Heart right ventricle (tissue), 16 donors: ENCODE measurements around the gene ADA. TPM values are rescaled to one million over a fixed set of nuclear protein-coding genes. Genes with fewer than 3 reads are reported as not detected.
"Not testable (repeated sequence)": the region's sequence is repeated elsewhere in the genome, so short reads cannot be mapped to it uniquely, and the experiment has no call there.

ENCODE experiments used
- ATAC-seq, 8 donors: fragments of 200-7000 bp; cut with Tn5 transposase; one replicate each; pipeline ENCODE4 v1.9.1; 2020; ENCODE audit warnings: mild to moderate bottlenecking in 8 of 8, moderate library complexity in 8 of 8, moderate number of reproducible peaks in 1 of 8
- DNase-seq, 2 donors: peaks; one replicate each; pipeline ENCODE4 v3.0.0-alpha.2; 2020
- H3K27ac ChIP-seq, 10 donors: fragments of 200-600 bp; sonication (generic) in 2 of 10; one replicate each; pipeline versions ENCODE4 v1.5.0 to v1.8.0; 2020 to 2022; ENCODE audit warnings: mild to moderate bottlenecking in 3 of 10
- H3K27me3 ChIP-seq, 7 donors: fragments of 200-600 bp; one replicate each; pipeline ENCODE4 v1.8.0; 2021 to 2022; ENCODE audit warnings: mild to moderate bottlenecking in 2 of 7
- H3K36me3 ChIP-seq, 9 donors: fragments of 200-600 bp; sonication (generic) in 1 of 9; one replicate each; pipeline versions ENCODE4 v1.5.0 to v1.8.0; 2020 to 2022; ENCODE audit warnings: mild to moderate bottlenecking in 2 of 9
- H3K4me1 ChIP-seq, 9 donors: fragments of 200-600 bp; sonication (generic) in 1 of 9; one replicate each; pipeline versions ENCODE4 v1.5.0 to v1.8.0; 2020 to 2022; ENCODE audit warnings: mild to moderate bottlenecking in 4 of 9
- H3K4me3 ChIP-seq, 10 donors: fragments of 200-600 bp; sonication (generic) in 2 of 10; one replicate each; pipeline versions ENCODE4 v1.5.0 to v1.8.0; 2020 to 2022; ENCODE audit warnings: mild to moderate bottlenecking in 7 of 10, moderate library complexity in 2 of 10
- H3K9me3 ChIP-seq, 11 donors: fragments of 200-600 bp in 10 of 11; sonication (generic) in 2 of 11; one replicate each; pipeline versions ENCODE4 v1.5.0 to v1.8.0; 2013 to 2022; ENCODE audit warnings: mild to moderate bottlenecking in 2 of 11, control low read depth in 1 of 11, moderate library complexity in 1 of 11
- WGBS, 2 donors: extraction: QIAGEN DNeasy Blood & Tissue Kit; methylation state at CpG; one replicate each; pipeline ENCODE4 v1.1.7; 2013; ENCODE audit warnings: inconsistent platforms in 1 of 2; 5-methylcytosine and 5-hydroxymethylcytosine counted together
- intact Hi-C, 10 donors: fragments of 100-400 bp; cut with DNase I; formaldehyde crosslinking; loops; one replicate each; pipeline versions ENCODE4 v1.11.1 to v1.14.2; 2022
- polyA plus RNA-seq, 2 donors: library from polyadenylated mRNA; stranded (reverse); fragments of 200-250 nt; gene quantifications; one replicate each; pipeline ENCODE4 v1.2.3, GENCODE V29; 2013
- total RNA-seq, 10 donors: library from RNA; stranded (reverse); fragmentation: NEBNext Ultra II Directional in 3 of 10; extraction: Animal tissue kit (Norgen Biotek cat#: 25700) in 3 of 10; gene quantifications; one replicate each; pipeline versions ENCODE4 v1.2.1 to v1.2.4, GENCODE V29; 2021 to 2023
- TF ChIP-seq, protein P1 (sequence below), 9 donors: fragments of 200-600 bp; sonication (generic) in 2 of 9; IDR thresholded peaks; one replicate each; pipeline versions ENCODE4 v1.5.0 to v1.8.0; 2021 to 2022; ENCODE audit warnings: antibody characterized with exemption in 9 of 9, mild to moderate bottlenecking in 5 of 9, moderate library complexity in 1 of 9
- donor health status: Arrhythmogenic right ventricular cardiomyopathy.
- donor health status: ischemic (EF 13 %, LVEDD 7.1; RV severe dilation, severe dysfunction).
- donor health status: healthy with polysubstance abuse.
- donor health status: DM: no; HTN: yes; CAD: no.
- donor health status: DM: no; HTN: no; CAD: no.
- donor health status: ischemic (EF 25% LVEDD 6.9; RV normal size, moderate dysfunction).
- donor health status: ischemic (EF 25% LVEDD 5.7; RV mildly dilated, moderate dysfunction).
- donor health status: healthy.
- donor health status: DM: yes; HTN: yes; CAD: no.
- donor health status: Ischemic cardiomyopathy.
- donor health status: ischemic (EF 35%, LVEDD 5.7; RV mildly dilated, moderate dysfunction).
- donor health status: nonischemic (EF 11% LVEDD 7.7; RV severe dilation, severe dysfunction).
- donor health status: DM: yes; HTN: yes; CAD: no.
- donor health status: PGD.
- donor health status: ischemic (EF 29% LVEDD 5.4; RV normal size, mild dysfunction).
- donor health status: nonischemic (EF 23%, LVEDD 6.1; RV moderate dilation, normal function).

ADA gene
- total and polyA plus RNA-seq, 12 donors: 1.6 to 18.3 (median 5.1) TPM

DNA sequence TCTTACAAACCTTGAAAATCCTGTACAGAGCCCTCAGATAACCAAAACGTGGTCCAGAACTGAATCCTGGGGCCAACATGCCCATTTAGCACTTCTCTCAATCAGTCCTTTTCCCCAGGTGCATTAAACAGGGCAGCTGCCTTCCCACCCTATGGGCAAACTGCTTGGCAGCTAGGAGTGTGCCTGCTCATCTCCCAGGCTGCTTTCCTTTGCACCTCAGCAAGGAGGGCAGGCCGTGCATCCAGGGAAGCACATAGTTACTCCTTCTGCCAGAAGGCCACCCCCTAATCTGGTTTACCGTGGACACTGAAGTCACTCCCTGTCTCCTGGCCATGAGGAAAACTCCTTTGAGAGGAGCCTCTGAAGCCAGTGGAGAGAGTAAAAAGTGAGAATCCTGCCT lies 59.1 kb downstream of the ADA start:
- DNase-seq: no peak
- no peaks in the 10 kb centered on the region for H3K27me3 ChIP-seq
- no peak overlapping the region for H3K4me3 ChIP-seq
- intact Hi-C loops: no loop called here
- no peaks in the 10 kb centered on the region for H3K9me3 ChIP-seq
- peak overlapping the region in 6 of 10 donors; percentile 6 to 50 (median 19) for H3K27ac ChIP-seq
- TF ChIP-seq, protein P1, sequence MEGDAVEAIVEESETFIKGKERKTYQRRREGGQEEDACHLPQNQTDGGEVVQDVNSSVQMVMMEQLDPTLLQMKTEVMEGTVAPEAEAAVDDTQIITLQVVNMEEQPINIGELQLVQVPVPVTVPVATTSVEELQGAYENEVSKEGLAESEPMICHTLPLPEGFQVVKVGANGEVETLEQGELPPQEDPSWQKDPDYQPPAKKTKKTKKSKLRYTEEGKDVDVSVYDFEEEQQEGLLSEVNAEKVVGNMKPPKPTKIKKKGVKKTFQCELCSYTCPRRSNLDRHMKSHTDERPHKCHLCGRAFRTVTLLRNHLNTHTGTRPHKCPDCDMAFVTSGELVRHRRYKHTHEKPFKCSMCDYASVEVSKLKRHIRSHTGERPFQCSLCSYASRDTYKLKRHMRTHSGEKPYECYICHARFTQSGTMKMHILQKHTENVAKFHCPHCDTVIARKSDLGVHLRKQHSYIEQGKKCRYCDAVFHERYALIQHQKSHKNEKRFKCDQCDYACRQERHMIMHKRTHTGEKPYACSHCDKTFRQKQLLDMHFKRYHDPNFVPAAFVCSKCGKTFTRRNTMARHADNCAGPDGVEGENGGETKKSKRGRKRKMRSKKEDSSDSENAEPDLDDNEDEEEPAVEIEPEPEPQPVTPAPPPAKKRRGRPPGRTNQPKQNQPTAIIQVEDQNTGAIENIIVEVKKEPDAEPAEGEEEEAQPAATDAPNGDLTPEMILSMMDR (IDR thresholded peaks at IDR 0.05): no peak
- H3K4me1 ChIP-seq: peaks cover 9 to 96% (median 73%) of the 10 kb centered on the region in 9 donors
- H3K36me3 ChIP-seq: peaks cover 0 to 48% (median 33%) of the 10 kb centered on the region in 9 donors
- WGBS, 2 donors: 60 to 70% methylated on average over 3 of the region's 3 CpGs
- ATAC-seq: no peak

GRCh38 chr20:44590980-44591778 lies 60.3 kb downstream of the ADA start:
- Histone ChIP-seq H3K4me3 (no peak overlapping the region), H3K27ac (peak overlapping the region in 5 of 10 donors; percentile 22 to 50 (median 32)), H3K36me3 (peaks cover 0 to 48% (median 33%) of the 10 kb centered on the region in 9 donors), H3K4me1 (peaks cover 13 to 96% (median 73%) of the 10 kb centered on the region in 9 donors), H3K27me3 (no peaks in the 10 kb centered on the region), H3K9me3 (no peaks in the 10 kb centered on the region)
- DNase-seq (no peak), ATAC-seq (no peak)
- TF ChIP-seq, protein P1 (IDR thresholded peaks at IDR 0.05): no peak
- intact Hi-C loops: no loop called here
- WGBS, 2 donors: 82 to 84% methylated on average over 9 of the region's 9 CpGs

DNA sequence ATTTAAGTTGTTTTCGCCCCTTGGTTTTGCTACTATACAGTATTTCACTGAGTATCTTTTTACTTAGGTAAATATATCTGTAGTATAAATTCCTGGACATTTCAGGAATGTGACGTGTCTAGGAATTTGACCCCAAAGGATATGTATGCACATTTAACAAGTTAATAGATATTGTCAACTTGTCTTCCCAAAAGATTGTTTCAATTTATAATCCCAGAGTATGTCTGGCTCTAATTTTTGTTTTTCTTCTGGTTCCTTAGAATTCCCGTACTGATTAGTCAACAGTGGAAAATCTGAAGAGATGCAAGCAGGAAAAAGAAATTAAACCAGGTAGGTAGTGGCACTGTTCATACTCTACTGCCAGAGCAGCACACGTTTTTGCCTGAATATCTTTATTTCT lies 62.0 kb downstream of the ADA start:
- ATAC-seq: no peak

DNA sequence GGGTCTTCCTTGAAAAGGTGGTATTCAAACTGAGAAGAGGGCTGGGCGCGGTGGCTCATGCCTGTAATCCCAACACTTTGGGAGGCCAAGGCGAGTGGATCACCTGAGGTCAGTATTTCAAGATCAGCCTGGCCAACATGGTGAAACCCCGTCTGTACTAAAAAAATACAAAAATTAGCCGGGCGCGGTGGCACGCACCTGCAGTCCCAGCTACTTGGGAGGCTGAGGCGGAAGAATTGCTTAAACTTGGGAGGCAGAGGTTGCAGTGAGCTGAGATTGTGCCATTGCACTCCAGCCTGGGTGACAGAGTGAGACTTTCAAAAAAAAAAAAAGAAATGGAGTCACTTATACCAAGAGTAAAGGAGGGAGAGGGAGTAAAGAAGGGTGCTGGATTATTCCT lies 63.2 kb downstream of the ADA start:
- H3K4me3 ChIP-seq, intact Hi-C loops, ATAC-seq, DNase-seq, H3K27me3 ChIP-seq, H3K9me3 ChIP-seq: not testable (repeated sequence)
- peak overlapping the region in 5 of 10 donors; percentile 15 to 98 (median 97) for H3K27ac ChIP-seq
- 97 to 98% methylated on average over 9 of the region's 9 CpGs for WGBS, 2 donors
- peaks cover 0 to 38% (median 33%) of the 10 kb centered on the region in 9 donors for H3K36me3 ChIP-seq
- H3K4me1 ChIP-seq: peaks cover 7 to 90% (median 63%) of the 10 kb centered on the region in 9 donors

More for the DNA sequence above, 62.0 kb downstream of the ADA start:
- WGBS, 2 donors: 80 to 81% methylated on average over 4 of the region's 4 CpGs
- TF ChIP-seq, protein P1 (IDR thresholded peaks at IDR 0.05): no peak
- H3K9me3 ChIP-seq: no peaks in the 10 kb centered on the region
- H3K4me3 ChIP-seq: no peak overlapping the region
- no peak overlapping the region for H3K27ac ChIP-seq
- H3K36me3 ChIP-seq: peaks cover 0 to 47% (median 33%) of the 10 kb centered on the region in 9 donors
- DNase-seq: no peak
- peaks cover 7 to 96% (median 74%) of the 10 kb centered on the region in 9 donors for H3K4me1 ChIP-seq
- intact Hi-C loops: no loop called here
- H3K27me3 ChIP-seq: no peaks in the 10 kb centered on the region
